Measurements from ENCODE around the gene BICRAL.

- TF ChIP-seq CTCF (conservative IDR thresholded peaks at IDR 0.05; ENCODE audit: low read depth, low read length) (no peak), EZH2 (IDR thresholded peaks at IDR 0.05; ENCODE audit: borderline replicate concordance, low read depth, low read length, poor library complexity, severe bottlenecking) (no peak)
These were observed 108.7 kb downstream of the BICRAL start for GRCh38 chr6:42890311-42891198.

All from A673 (cell line).